HUES6 (cell line): Measurements from ENCODE around the gene ABI2.

Experiments used
- H3K27ac ChIP-seq: 2 replicates; pipeline ENCODE4 v1.7.0; 2013; ENCODE audit warnings: low read depth, mild to moderate bottlenecking, low read length, inconsistent platforms
- H3K27me3 ChIP-seq: 2 replicates; pipeline ENCODE4 v1.6.1; 2013; ENCODE audit warnings: low read length; ENCODE audit not compliant: control insufficient read depth, insufficient read depth
- H3K36me3 ChIP-seq: 2 replicates; pipeline ENCODE4 v1.6.1; 2013; ENCODE audit warnings: low read length; ENCODE audit not compliant: control insufficient read depth, insufficient read depth
- H3K4me1 ChIP-seq: 2 replicates; pipeline ENCODE4 v1.6.1; 2013; ENCODE audit warnings: low read length; ENCODE audit not compliant: control insufficient read depth, insufficient read depth
- H3K4me3 ChIP-seq: 2 replicates; pipeline ENCODE4 v1.5.1; 2013; ENCODE audit warnings: low read depth, low read length
- H3K9ac ChIP-seq: one replicate; pipeline ENCODE4 v1.6.1; 2013; ENCODE audit warnings: mild to moderate bottlenecking, low read length
- H3K9me3 ChIP-seq: 2 replicates; pipeline ENCODE4 v1.6.1; 2013; ENCODE audit warnings: low read depth, low read length; ENCODE audit not compliant: control insufficient read depth, insufficient read depth

ABI2 gene

GRCh38 chr2:203470371-203470770 lies 142.2 kb downstream of the ABI2 start:
- Histone ChIP-seq H3K9me3 (no peaks in the 10 kb centered on the region), H3K36me3 (no peaks in the 10 kb centered on the region), H3K4me1 (no peaks in the 10 kb centered on the region), H3K27me3 (no peaks in the 10 kb centered on the region), H3K9ac (no peak overlapping the region), H3K27ac (no peak overlapping the region), H3K4me3 (no peak overlapping the region)

DNA sequence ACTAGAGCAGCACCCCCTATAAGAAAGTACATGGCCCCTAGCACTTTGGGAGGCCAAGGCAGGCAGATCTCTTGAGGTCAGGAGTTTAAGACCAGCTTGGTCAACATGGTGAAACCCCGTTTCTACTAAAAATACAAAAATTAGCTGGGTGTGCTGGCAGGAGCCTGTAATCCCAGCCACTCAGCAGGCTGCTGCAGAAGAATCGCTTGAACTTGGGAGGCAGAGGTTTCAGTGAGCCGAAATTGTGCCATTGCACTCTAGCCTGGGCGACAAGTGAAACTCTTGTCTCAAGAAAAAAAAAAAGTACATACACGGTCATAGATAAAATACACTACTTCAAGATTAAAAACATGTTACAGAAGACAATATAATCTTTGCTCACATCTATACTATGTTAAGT lies 143.1 kb downstream of the ABI2 start:
- H3K4me3 ChIP-seq: no peak overlapping the region
- no peak overlapping the region for H3K9ac ChIP-seq
- no peaks in the 10 kb centered on the region for H3K9me3 ChIP-seq
- no peaks in the 10 kb centered on the region for H3K36me3 ChIP-seq
- no peak overlapping the region for H3K27ac ChIP-seq
- H3K4me1 ChIP-seq: no peaks in the 10 kb centered on the region
- no peaks in the 10 kb centered on the region for H3K27me3 ChIP-seq

DNA sequence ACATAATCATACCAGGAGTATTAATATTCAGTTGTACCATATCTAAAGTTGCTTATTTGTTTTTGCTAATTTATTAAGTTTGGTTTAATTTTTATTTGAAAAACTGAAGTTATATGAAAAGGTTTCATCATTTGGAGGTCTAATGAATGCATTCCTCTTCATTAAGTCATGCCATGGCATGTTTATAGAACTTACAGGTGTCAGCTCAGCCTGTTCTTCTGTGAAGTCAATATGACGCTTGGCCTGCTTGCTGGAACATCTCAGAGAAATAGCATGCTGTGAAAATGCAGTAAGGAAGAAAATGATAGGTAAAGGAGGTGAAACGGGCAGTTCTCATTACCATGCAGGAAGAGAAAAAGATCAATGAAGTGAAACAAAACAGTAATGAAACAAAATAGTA lies 148.7 kb downstream of the ABI2 start:
- no peaks in the 10 kb centered on the region for H3K4me1 ChIP-seq
- no peak overlapping the region for H3K4me3 ChIP-seq
- H3K27ac ChIP-seq: no peak overlapping the region
- no peaks in the 10 kb centered on the region for H3K9me3 ChIP-seq
- no peak overlapping the region for H3K9ac ChIP-seq
- H3K36me3 ChIP-seq: peaks cover 4% of the 10 kb centered on the region; the same call in 1 of the 2 replicates
- no peaks in the 10 kb centered on the region for H3K27me3 ChIP-seq

DNA sequence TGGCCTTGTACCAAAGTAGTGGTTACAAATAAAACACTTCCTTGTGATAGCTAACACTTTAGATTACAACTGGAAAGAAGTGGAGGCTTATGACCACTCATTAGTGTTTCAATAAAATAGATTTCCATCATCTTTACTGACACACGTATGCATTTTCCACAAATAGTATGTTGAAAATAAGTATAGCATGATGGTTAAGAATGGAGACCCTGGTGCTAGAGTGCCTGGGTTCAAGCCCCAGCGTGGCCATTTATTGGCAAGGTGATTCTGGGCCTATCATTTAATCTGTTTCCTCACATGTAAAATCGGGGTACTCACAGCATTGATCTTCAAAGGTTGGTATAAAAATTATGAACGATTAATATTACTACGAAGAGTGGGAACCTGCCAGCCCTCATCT lies 152.4 kb downstream of the ABI2 start:
- Histone ChIP-seq H3K36me3 (peaks cover 4% of the 10 kb centered on the region; the same call in 1 of the 2 replicates), H3K4me1 (peaks cover 6% of the 10 kb centered on the region; the same call in 1 of the 2 replicates), H3K27ac (no peak overlapping the region), H3K9ac (no peak overlapping the region), H3K9me3 (no peaks in the 10 kb centered on the region), H3K27me3 (no peaks in the 10 kb centered on the region), H3K4me3 (no peak overlapping the region)

GRCh38 chr2:203484266-203485112 lies 156.3 kb downstream of the ABI2 start:
- Histone ChIP-seq H3K9ac (no peak overlapping the region), H3K27me3 (no peaks in the 10 kb centered on the region), H3K4me3 (no peak overlapping the region), H3K36me3 (peaks cover 10% of the 10 kb centered on the region), H3K9me3 (no peaks in the 10 kb centered on the region), H3K4me1 (peaks cover 8% of the 10 kb centered on the region; the same call in 1 of the 2 replicates), H3K27ac (peak overlapping the region; percentile 1; the same call in 1 of the 2 replicates)

DNA sequence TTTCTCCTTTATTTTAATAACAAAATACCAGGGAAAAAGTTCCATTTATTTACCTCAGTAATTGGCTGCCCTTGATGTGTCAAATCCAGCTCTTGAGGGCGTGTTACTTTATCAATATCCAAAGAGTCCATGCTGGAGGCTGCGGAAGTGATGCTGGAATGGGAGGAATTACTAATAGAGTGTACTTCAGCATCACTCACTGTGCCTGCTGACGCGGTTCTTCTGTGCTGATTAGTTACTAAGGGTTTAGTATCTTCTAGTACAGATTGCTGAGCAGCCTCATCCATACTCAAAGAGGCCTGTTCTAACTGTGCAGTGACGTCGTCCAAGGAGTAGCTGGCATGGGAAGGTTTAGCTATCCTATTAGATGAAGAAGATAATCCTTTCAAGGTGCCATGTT lies 161.3 kb downstream of the ABI2 start:
- Histone ChIP-seq H3K27me3 (no peaks in the 10 kb centered on the region), H3K9ac (no peak overlapping the region), H3K9me3 (no peaks in the 10 kb centered on the region), H3K36me3 (peaks cover 30% of the 10 kb centered on the region), H3K4me3 (no peak overlapping the region), H3K27ac (no peak overlapping the region), H3K4me1 (peaks cover 6% of the 10 kb centered on the region; the same call in 1 of the 2 replicates)

- no peak overlapping the region for H3K9ac ChIP-seq
- no peaks in the 10 kb centered on the region for H3K9me3 ChIP-seq
- 0 out of 2 replicates have a peak, but pooled peaks cover 3% of the 10 kb centered on the region for H3K4me1 ChIP-seq
- H3K36me3 ChIP-seq: peaks cover 35% of the 10 kb centered on the region
- no peak overlapping the region for H3K4me3 ChIP-seq
- H3K27me3 ChIP-seq: no peaks in the 10 kb centered on the region
- H3K27ac ChIP-seq: no peak overlapping the region
These were observed 162.2 kb downstream of the ABI2 start for GRCh38 chr2:203490391-203490790.

GRCh38 chr2:203492965-203493364 lies 164.8 kb downstream of the ABI2 start:
- H3K27ac ChIP-seq: no peak overlapping the region
- H3K9ac ChIP-seq: no peak overlapping the region
- H3K36me3 ChIP-seq: peaks cover 26% of the 10 kb centered on the region
- no peaks in the 10 kb centered on the region for H3K9me3 ChIP-seq
- H3K4me3 ChIP-seq: no peak overlapping the region
- no peaks in the 10 kb centered on the region for H3K4me1 ChIP-seq
- H3K27me3 ChIP-seq: no peaks in the 10 kb centered on the region
